ENCODE results near the gene TPSG1. TPM values are rescaled to one million over a fixed set of nuclear protein-coding genes. Genes with fewer than 3 reads are reported as not detected.

The TPSG1 gene
- total RNA-seq, 2 experiments from 2014 or later = not detected

DNA sequence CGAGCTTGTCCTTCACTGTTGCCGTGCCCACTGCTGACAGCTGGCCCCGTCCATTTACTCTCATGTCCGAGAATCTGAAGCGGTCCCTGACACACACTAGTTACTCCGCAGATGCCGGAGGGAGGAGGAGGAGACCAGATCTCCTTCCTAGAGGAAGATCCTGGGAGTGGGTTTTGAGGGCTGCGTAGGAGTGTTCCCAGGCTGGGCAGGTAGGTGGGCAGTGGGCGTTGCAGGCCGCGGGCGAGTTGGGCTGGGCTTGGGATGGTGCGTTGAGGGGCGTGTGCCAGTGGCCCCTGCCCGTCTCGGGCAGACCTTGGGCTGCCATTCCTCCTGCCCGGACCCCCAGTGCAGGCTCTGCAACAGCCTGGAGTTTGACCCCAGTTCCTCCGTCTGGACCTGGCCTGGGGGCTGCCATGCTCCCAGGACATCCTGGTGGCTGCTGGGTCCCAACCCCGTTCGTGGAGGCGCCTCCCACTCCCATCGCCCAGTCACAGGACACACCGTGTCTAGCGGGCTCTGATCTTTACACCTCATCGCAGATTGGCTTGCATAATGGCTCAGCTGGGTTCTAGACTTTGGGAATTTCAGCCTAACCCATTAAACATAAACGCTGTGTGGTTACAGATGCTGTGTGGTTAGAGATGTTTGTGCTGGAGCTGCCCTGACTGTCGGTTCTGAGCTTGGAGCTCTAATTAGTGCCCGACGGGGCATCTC lies 49.3 kb downstream of the TPSG1 start:
- Mint-ChIP-seq H3K27ac (no peak overlapping the region), H3K36me3 (no peaks in the 10 kb centered on the region), H3K27me3 (no peaks in the 10 kb centered on the region), H3K9me3 (no peaks in the 10 kb centered on the region), H3K4me1 (no peaks in the 10 kb centered on the region), H3K4me3 (no peak overlapping the region)
- DNase-seq = no peak

- Mint-ChIP-seq H3K4me1 (no peaks in the 10 kb centered on the region), H3K9me3 (no peaks in the 10 kb centered on the region), H3K27me3 (no peaks in the 10 kb centered on the region), H3K4me3 (no peak overlapping the region), H3K27ac (no peak overlapping the region), H3K36me3 (no peaks in the 10 kb centered on the region)
- DNase-seq = no peak
These were observed 50.4 kb downstream of the TPSG1 start for GRCh38 chr16:1174477-1175357.

- no peak for DNase-seq
- Mint-ChIP-seq H3K27ac (no peak overlapping the region), H3K27me3 (no peaks in the 10 kb centered on the region), H3K9me3 (no peaks in the 10 kb centered on the region), H3K4me3 (no peak overlapping the region), H3K4me1 (no peaks in the 10 kb centered on the region), H3K36me3 (no peaks in the 10 kb centered on the region)
These were observed 51.1 kb downstream of the TPSG1 start for GRCh38 chr16:1173788-1174451.

GRCh38 chr16:1172651-1173050 lies 52.4 kb downstream of the TPSG1 start:
- H3K36me3 Mint-ChIP-seq = no peaks in the 10 kb centered on the region
- DNase-seq = no peak
- H3K9me3 Mint-ChIP-seq = no peaks in the 10 kb centered on the region
- no peak overlapping the region for H3K27ac Mint-ChIP-seq
- H3K4me3 Mint-ChIP-seq = no peak overlapping the region
- no peaks in the 10 kb centered on the region for H3K4me1 Mint-ChIP-seq
- H3K27me3 Mint-ChIP-seq = no peaks in the 10 kb centered on the region

DNA sequence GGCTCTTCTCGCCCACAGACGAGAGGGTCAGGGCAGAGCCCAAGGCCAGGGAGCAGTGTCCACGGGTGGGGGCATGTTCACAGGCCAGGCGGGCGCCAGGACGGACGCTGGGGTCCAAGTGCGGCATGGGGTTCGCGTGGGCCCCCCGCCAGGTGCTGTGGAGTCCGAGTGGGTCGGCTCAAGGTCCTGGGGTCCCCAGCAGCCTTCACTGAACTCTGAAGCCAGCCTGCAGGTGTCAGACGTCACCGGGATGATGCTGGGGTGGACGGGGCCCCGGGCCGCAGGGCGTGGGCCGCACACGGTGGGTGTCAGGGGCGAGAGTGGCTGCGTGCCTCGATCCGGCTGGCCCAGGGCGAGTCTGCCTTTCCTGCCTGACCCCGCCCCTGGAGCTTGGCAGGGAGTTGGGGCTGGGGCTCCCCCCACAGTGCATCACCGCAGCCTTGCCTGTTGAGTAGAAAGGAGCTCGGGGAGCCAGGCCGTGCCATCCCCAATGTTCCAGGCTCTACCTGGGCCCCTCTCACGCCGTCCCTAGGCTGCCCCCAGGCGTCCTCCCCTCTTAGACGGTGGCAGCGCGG lies 53.1 kb downstream of the TPSG1 start:
- no peaks in the 10 kb centered on the region for H3K9me3 Mint-ChIP-seq
- no peak overlapping the region for H3K27ac Mint-ChIP-seq
- no peaks in the 10 kb centered on the region for H3K27me3 Mint-ChIP-seq
- no peak for DNase-seq
- H3K4me3 Mint-ChIP-seq = no peak overlapping the region
- H3K4me1 Mint-ChIP-seq = no peaks in the 10 kb centered on the region
- no peaks in the 10 kb centered on the region for H3K36me3 Mint-ChIP-seq

Other genes with a start within 250 kb of the TPSG1 start
- gene SOX8, start 243.5 kb downstream of the TPSG1 start, total RNA-seq = under 1 TPM; 0.42 to 0.58 TPM
- not detected for gene SSTR5, start 152.5 kb downstream of the TPSG1 start, total RNA-seq
- not detected for gene C1QTNF8, start 129.0 kb downstream of the TPSG1 start, total RNA-seq
- under 1 TPM; 0.32 to 0.35 TPM for gene CACNA1H, start 72.2 kb downstream of the TPSG1 start, total RNA-seq
- gene TPSB2, start 4.9 kb upstream of the TPSG1 start, total RNA-seq = not detected
- gene TPSAB1, start 15.4 kb upstream of the TPSG1 start, total RNA-seq = not detected
- gene TPSD1, start 30.8 kb upstream of the TPSG1 start, total RNA-seq = not detected
- gene UBE2I, start 84.4 kb upstream of the TPSG1 start, total RNA-seq = 100 to 1,000 TPM; 280 to 282 TPM
- gene BAIAP3, start 108.4 kb upstream of the TPSG1 start, total RNA-seq = under 1 TPM; 0.12 to 0.46 TPM
- 10 to 100 TPM; 80.3 to 82.6 TPM for gene TSR3, start 126.6 kb upstream of the TPSG1 start, total RNA-seq
- 10 to 100 TPM; 19.2 to 19.7 TPM for gene GNPTG, start 126.7 kb upstream of the TPSG1 start, total RNA-seq
- gene UNKL, start 189.4 kb upstream of the TPSG1 start, total RNA-seq = 10 to 100 TPM; 22.6 to 24.2 TPM
- gene UQCC4, start 195.5 kb upstream of the TPSG1 start, total RNA-seq = 10 to 100 TPM; 24.4 to 24.6 TPM
- gene PERCC1, start 205.8 kb upstream of the TPSG1 start, total RNA-seq = under 1 TPM; 0.25 to 0.40 TPM
- gene CCDC154, start 219.3 kb upstream of the TPSG1 start, total RNA-seq = 1 to 10 TPM; 1.3 TPM
- gene CLCN7, start 249.8 kb upstream of the TPSG1 start, total RNA-seq = 10 to 100 TPM; 45.0 to 48.8 TPM

All from activated naive CD8-positive, alpha-beta T cell treated with anti-CD3 and anti-CD28 coated beads for 36 hours (primary cell).